IMR-90 (cell line): ENCODE measurements around the gene ZNF780A. TPM values are rescaled to one million over a fixed set of nuclear protein-coding genes. Genes with fewer than 3 reads are reported as not detected.

Experiments
- ATAC-seq: fragments of 200-7000 bp; cut with Tn5 transposase; 2 replicates; pipeline ENCODE4 v1.9.1; 2020; ENCODE audit warnings: low read depth, mild to moderate bottlenecking, moderate library complexity
- BruUV-seq: library from RNA; stranded (reverse); fragments of 400-500 nt; replicated peaks from 2 replicates; lab custom pipeline; 2021; lab: Mats Ljungman, UMichigan
- CTCF ChIA-PET: fragments of 300-600 bp; formaldehyde crosslinking; extraction: SDS; loops from one replicate; lab custom pipeline; 2021; ENCODE audit warnings: antibody characterized with exemption; lab: Yijun Ruan, JAX
- POLR2A ChIA-PET: fragments of 300-600 bp; sonication (Branson Sonifier 250); formaldehyde crosslinking; loops from one replicate; lab custom pipeline; 2022; ENCODE audit warnings: antibody characterized with exemption; ENCODE audit not compliant: unreplicated experiment; lab: Charles Lee
- DNase-seq: peaks from one replicate; pipeline ENCODE4 v3.0.0; 2013
- H2AFZ ChIP-seq: replicated peaks from 2 replicates; pipeline ENCODE3; 2013; ENCODE audit warnings: low read length, mild to moderate bottlenecking; ENCODE audit not compliant: poor library complexity
- H2AK5ac ChIP-seq: 2 replicates; pipeline ENCODE4 v1.6.1; 2013; ENCODE audit warnings: low read depth, low read length, inconsistent platforms
- H2AK9ac ChIP-seq: replicated peaks from 2 replicates; pipeline ENCODE3; 2013; ENCODE audit warnings: mild to moderate bottlenecking, low read depth, low read length, moderate library complexity; ENCODE audit not compliant: poor library complexity
- H2BK120ac ChIP-seq: 2 replicates; pipeline ENCODE4 v1.6.1; 2013; ENCODE audit warnings: low read depth, low read length, inconsistent platforms
- H2BK15ac ChIP-seq: 3 replicates; pipeline ENCODE4 v1.6.1; 2013; ENCODE audit warnings: low read depth, low read length, inconsistent platforms
- H2BK20ac ChIP-seq: 2 replicates; pipeline ENCODE4 v1.6.1; 2013; ENCODE audit warnings: low read depth, mild to moderate bottlenecking, inconsistent platforms, low read length, moderate library complexity
- H2BK5ac ChIP-seq: 2 replicates; pipeline ENCODE4 v1.6.1; 2013; ENCODE audit warnings: mild to moderate bottlenecking, low read depth, low read length, inconsistent platforms; ENCODE audit not compliant: poor library complexity, severe bottlenecking
- H3K14ac ChIP-seq: replicated peaks from 2 replicates; pipeline ENCODE4 v1.6.1; 2013; ENCODE audit warnings: low read depth, low read length, inconsistent platforms
- H3K18ac ChIP-seq: 2 replicates; pipeline ENCODE4 v1.6.1; 2013; ENCODE audit warnings: low read depth, low read length, control low read depth
- H3K23ac ChIP-seq: 2 replicates; pipeline ENCODE4 v1.6.1; 2013; ENCODE audit warnings: low read depth, low read length, inconsistent platforms
- H3K27ac ChIP-seq: 2 replicates; pipeline ENCODE4 v1.5.1; 2013; ENCODE audit warnings: mild to moderate bottlenecking, control low read depth, low read length; ENCODE audit not compliant: insufficient read depth
- H3K27me3 ChIP-seq: 2 replicates; pipeline ENCODE4 v1.6.1; 2013; ENCODE audit warnings: low read length; ENCODE audit not compliant: control insufficient read depth, insufficient read depth
- H3K36me3 ChIP-seq: 2 replicates; pipeline ENCODE4 v1.6.1; 2013; ENCODE audit warnings: low read length, mixed read lengths; ENCODE audit not compliant: control insufficient read depth, insufficient read depth
- H3K4ac ChIP-seq: 2 replicates; pipeline ENCODE4 v1.6.1; 2013; ENCODE audit warnings: low read depth, low read length, inconsistent platforms
- H3K4me1 ChIP-seq: 2 replicates; pipeline ENCODE4 v1.6.1; 2013; ENCODE audit warnings: low read length, mixed read lengths; ENCODE audit not compliant: control insufficient read depth, insufficient read depth
- H3K4me2 ChIP-seq: 2 replicates; pipeline ENCODE4 v1.6.1; 2013; ENCODE audit warnings: low read depth, mild to moderate bottlenecking, control low read depth, low read length, moderate library complexity
- H3K4me3 ChIP-seq: 2 replicates; pipeline ENCODE4 v1.5.1; 2013; ENCODE audit warnings: low read depth, mild to moderate bottlenecking, control low read depth, low read length, moderate library complexity; ENCODE audit not compliant: insufficient read depth
- H3K56ac ChIP-seq: 2 replicates; pipeline ENCODE4 v1.6.1; 2013; ENCODE audit warnings: low read length, inconsistent platforms; ENCODE audit not compliant: insufficient read depth; ENCODE audit errors: extremely low read depth
- H3K79me1 ChIP-seq, 2 experiments: 2 replicates each; pipeline ENCODE4 v1.6.1; 2013; ENCODE audit warnings: low read length in 2 of 2, inconsistent platforms in 1 of 2, low read depth in 1 of 2
- H3K9ac ChIP-seq: 2 replicates; pipeline ENCODE4 v1.6.1; 2013; ENCODE audit warnings: low read depth, low read length, control low read depth
- H3K9me1 ChIP-seq: 2 replicates; pipeline ENCODE4 v1.6.1; 2013; ENCODE audit warnings: low read length, inconsistent platforms; ENCODE audit not compliant: insufficient read depth
- H3K9me3 ChIP-seq: 2 replicates; pipeline ENCODE4 v1.6.1; 2013; ENCODE audit warnings: low read length; ENCODE audit not compliant: control insufficient read depth, insufficient read depth
- H4K20me1 ChIP-seq: 2 replicates; pipeline ENCODE4 v1.6.1; 2013; ENCODE audit warnings: low read length, inconsistent platforms; ENCODE audit not compliant: insufficient read depth
- H4K5ac ChIP-seq: 2 replicates; pipeline ENCODE4 v1.6.1; 2013; ENCODE audit warnings: mild to moderate bottlenecking, low read depth, low read length, control low read depth
- H4K8ac ChIP-seq, 2 experiments: 2 replicates each; pipeline ENCODE4 v1.6.1; 2013; ENCODE audit warnings: low read depth in 2 of 2, low read length in 2 of 2, control low read depth in 1 of 2, inconsistent platforms in 1 of 2
- H4K91ac ChIP-seq: 2 replicates; pipeline ENCODE4 v1.6.1; 2013; ENCODE audit warnings: low read depth, low read length, inconsistent platforms; ENCODE audit not compliant: insufficient read depth
- BHLHE40 ChIP-seq: fragments of 150-350 bp; IDR thresholded peaks from 2 replicates; pipeline ENCODE4 v1.6.1; 2016; ENCODE audit warnings: mild to moderate bottlenecking, low read depth, low read length
- CHD1 ChIP-seq: IDR thresholded peaks from 2 replicates; pipeline ENCODE4 v1.6.1; 2012; ENCODE audit warnings: low read depth, low read length, improper control_type of control experiment
- FOS ChIP-seq: fragments of 150-350 bp; IDR thresholded peaks from 2 replicates; pipeline ENCODE4 v1.6.1; 2016; ENCODE audit warnings: low read depth, low read length
- MAFK ChIP-seq: IDR thresholded peaks from 2 replicates; pipeline ENCODE4 v1.6.1; 2012; ENCODE audit warnings: low read depth, low read length, improper control_type of control experiment
- MXI1 ChIP-seq: IDR thresholded peaks from 2 replicates; pipeline ENCODE4 v1.6.1; 2012; ENCODE audit warnings: low read depth, mild to moderate bottlenecking, low read length, moderate library complexity, borderline replicate concordance
- NFE2L2 ChIP-seq: fragments of 150-350 bp; IDR thresholded peaks from 2 replicates; pipeline ENCODE4 v1.6.1; 2016; ENCODE audit warnings: low read depth, mild to moderate bottlenecking, low read length
- RCOR1 ChIP-seq: IDR thresholded peaks from 2 replicates; pipeline ENCODE4 v1.6.1; 2012; ENCODE audit warnings: mild to moderate bottlenecking, low read length, improper control_type of control experiment; ENCODE audit not compliant: insufficient replicate concordance
- USF2 ChIP-seq: fragments of 150-350 bp; IDR thresholded peaks from 2 replicates; pipeline ENCODE4 v1.6.1; 2017; ENCODE audit warnings: mild to moderate bottlenecking, antibody characterized with exemption, low read length, low read depth
- WGBS, 2 experiments: methylation state at CpG; one replicate each; pipeline versions ENCODE4 v1.1.5 to v1.1.7; 2013; ENCODE audit warnings: missing lambda C conversion rate in 2 of 2; ENCODE audit not compliant: insufficient read length in 1 of 2; ENCODE audit errors: extremely low coverage in 2 of 2; 5-methylcytosine and 5-hydroxymethylcytosine counted together
- dilution Hi-C: fragments of 300-500 bp; cut with HindIII; formaldehyde crosslinking; loops from one replicate; pipeline ENCODE4 v1.14.3; 2018; ENCODE audit warnings: low sequenced_read_pairs; ENCODE audit not compliant: unreplicated experiment
- in situ Hi-C: fragments of 300-500 bp; cut with MboI; formaldehyde crosslinking; loops from 3 replicates; pipeline ENCODE4 v1.14.3; 2019; ENCODE audit warnings: low sequenced_read_pairs, inconsistent platforms, mixed read lengths
- intact Hi-C: fragments of 100-400 bp; cut with micrococcal nuclease; formaldehyde crosslinking; loops from 2 replicates; pipeline ENCODE4 v1.10.0; 2022
- polyA plus RNA-seq, 3 experiments: library from polyadenylated mRNA; depleted of rRNA; stranded (reverse); fragments of >200 nt; gene quantifications; 2 replicates each; pipeline ENCODE4 v1.2.3, GENCODE V29; 2012; ENCODE audit warnings: low replicate concordance in 1 of 3
- total RNA-seq: library from RNA; depleted of rRNA; stranded (reverse); fragments of >200 nt; gene quantifications from 2 replicates; pipeline ENCODE4 v1.2.3, GENCODE V29; 2012

ZNF780A gene
- total and polyA plus RNA-seq, 2 of the 4 experiments (the other 2 are of a cell fraction), result 6.2 to 17.0 TPM

DNA sequence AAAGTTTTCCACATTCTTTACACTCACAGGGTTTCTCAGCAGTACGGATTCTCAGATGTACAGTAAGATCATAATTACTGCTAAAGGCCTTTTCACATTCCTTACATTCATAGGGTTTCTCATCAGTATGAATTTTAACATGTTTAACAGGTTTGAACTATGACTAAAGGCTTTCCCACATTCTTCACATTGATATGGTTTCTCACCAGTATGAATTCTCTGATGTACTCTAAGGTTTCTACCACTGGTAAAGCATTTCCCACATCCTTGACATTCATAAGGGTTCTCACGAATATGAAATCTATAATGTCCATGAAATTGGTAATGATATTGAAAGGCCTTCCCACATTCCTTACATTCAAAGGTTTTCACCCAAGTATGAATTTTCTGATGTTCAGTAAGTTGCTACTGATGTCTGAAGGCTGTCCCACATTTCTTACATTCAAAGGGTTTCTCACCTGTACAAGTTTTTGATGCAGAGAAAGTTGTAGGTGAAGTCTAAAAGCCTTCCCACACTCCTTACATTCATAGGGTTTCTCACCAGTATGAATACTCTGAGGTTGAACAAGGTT lies 56.7 kb downstream of the ZNF780A start:
- no peaks in the 10 kb centered on the region for H3K9me1 ChIP-seq
- H4K5ac ChIP-seq, result no peak overlapping the region
- H2BK5ac ChIP-seq, result no peak overlapping the region
- no peak overlapping the region for H3K4ac ChIP-seq
- no peak for DNase-seq
- no peak for ATAC-seq
- H3K18ac ChIP-seq, result no peak overlapping the region
- no peak overlapping the region for H2AK5ac ChIP-seq
- H3K4me1 ChIP-seq, result no peaks in the 10 kb centered on the region
- no peaks in the 10 kb centered on the region for H3K27me3 ChIP-seq
- BruUV-seq, result no TSS peak
- H4K8ac ChIP-seq, result no peak overlapping the region
- CTCF ChIA-PET, result no interaction called here
- peaks cover 58% of the 10 kb centered on the region for H3K9me3 ChIP-seq
- H2BK15ac ChIP-seq, result no peak overlapping the region
- TF ChIP-seq NFE2L2 (no peak), CHD1 (no peak), MAFK (no peak), BHLHE40 (no peak), MXI1 (no peak), USF2 (no peak), RCOR1 (no peak), FOS (no peak)
- H3K14ac ChIP-seq, result no peak overlapping the region
- no peaks in the 10 kb centered on the region; the same call in 1 of the 2 replicates for H3K36me3 ChIP-seq
- no peaks in the 10 kb centered on the region for H4K20me1 ChIP-seq
- H3K4me3 ChIP-seq, result no peak overlapping the region
- no peak overlapping the region for H3K23ac ChIP-seq
- no peak overlapping the region for H3K9ac ChIP-seq
- H3K4me2 ChIP-seq, result no peak overlapping the region
- no peak overlapping the region for H2BK120ac ChIP-seq
- no CpG with 5 or more reads among the region's 2 CpGs for WGBS, 2 experiments
- no peak overlapping the region for H2AFZ ChIP-seq
- H2BK20ac ChIP-seq, result no peak overlapping the region
- POLR2A ChIA-PET, result no interaction called here
- in situ Hi-C loops (no loop called here), dilution Hi-C loops (no loop called here), intact Hi-C loops (no loop called here)
- H3K79me1 ChIP-seq, result no peaks in the 10 kb centered on the region
- H3K27ac ChIP-seq, result no peak overlapping the region
- H2AK9ac ChIP-seq, result no peak overlapping the region
- H3K56ac ChIP-seq, result no peak overlapping the region
- no peak overlapping the region for H4K91ac ChIP-seq
